ENCODE data around the gene COBL. TPM values are rescaled to one million over a fixed set of nuclear protein-coding genes. Genes with fewer than 3 reads are reported as not detected.

The COBL gene
- total and polyA plus RNA-seq, 2 experiments from 2014 or later, result 0.07 to 0.69 TPM

DNA sequence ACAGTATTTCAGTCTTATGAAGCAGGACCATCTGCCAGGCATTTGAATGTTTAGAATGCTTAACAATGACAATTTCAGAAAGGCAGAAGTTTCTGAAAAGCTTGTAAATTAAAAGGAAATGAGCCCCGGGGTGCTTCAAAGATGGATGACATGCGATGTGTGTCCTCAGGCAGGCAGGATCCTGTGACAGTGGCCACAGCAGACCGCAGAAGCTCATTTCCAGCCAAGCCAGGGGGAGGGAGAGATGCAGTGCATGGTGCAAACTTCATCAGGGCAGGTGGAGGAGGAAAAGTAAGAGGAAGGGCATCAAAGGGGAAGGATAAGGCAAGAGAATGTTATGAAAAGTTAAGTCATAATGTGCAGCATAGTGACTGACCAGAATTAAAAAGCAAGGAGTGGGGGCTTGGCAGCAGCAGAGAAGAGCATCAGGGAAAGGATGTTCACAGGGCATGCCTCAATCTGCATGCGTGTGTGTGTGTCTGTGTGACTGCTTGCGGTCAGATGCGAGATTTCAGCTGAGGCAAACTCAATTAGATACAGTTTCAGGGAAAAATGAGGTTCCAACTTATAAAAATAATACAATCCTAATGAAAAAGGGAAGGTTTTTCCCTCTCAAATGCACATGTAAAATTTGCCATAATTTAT lies 173.7 kb downstream of the COBL start:
- Histone ChIP-seq H3K27ac (no peak overlapping the region), H3K4me1 (ENCODE audit: low read depth) (peaks cover 19% of the 10 kb centered on the region), H3K36me3 (no peaks in the 10 kb centered on the region), H3K9me3 (ENCODE audit: low read depth) (no peaks in the 10 kb centered on the region), H3K4me3 (no peak overlapping the region), H3K27me3 (peaks cover 3% of the 10 kb centered on the region)
- TF ChIP-seq, protein P1, sequence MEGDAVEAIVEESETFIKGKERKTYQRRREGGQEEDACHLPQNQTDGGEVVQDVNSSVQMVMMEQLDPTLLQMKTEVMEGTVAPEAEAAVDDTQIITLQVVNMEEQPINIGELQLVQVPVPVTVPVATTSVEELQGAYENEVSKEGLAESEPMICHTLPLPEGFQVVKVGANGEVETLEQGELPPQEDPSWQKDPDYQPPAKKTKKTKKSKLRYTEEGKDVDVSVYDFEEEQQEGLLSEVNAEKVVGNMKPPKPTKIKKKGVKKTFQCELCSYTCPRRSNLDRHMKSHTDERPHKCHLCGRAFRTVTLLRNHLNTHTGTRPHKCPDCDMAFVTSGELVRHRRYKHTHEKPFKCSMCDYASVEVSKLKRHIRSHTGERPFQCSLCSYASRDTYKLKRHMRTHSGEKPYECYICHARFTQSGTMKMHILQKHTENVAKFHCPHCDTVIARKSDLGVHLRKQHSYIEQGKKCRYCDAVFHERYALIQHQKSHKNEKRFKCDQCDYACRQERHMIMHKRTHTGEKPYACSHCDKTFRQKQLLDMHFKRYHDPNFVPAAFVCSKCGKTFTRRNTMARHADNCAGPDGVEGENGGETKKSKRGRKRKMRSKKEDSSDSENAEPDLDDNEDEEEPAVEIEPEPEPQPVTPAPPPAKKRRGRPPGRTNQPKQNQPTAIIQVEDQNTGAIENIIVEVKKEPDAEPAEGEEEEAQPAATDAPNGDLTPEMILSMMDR (IDR thresholded peaks at IDR 0.05; ENCODE audit: low read depth, low read length), result no peak
- no peak for DNase-seq (ENCODE audit: low read depth in 1 of 2, low spot score in 1 of 2)

DNA sequence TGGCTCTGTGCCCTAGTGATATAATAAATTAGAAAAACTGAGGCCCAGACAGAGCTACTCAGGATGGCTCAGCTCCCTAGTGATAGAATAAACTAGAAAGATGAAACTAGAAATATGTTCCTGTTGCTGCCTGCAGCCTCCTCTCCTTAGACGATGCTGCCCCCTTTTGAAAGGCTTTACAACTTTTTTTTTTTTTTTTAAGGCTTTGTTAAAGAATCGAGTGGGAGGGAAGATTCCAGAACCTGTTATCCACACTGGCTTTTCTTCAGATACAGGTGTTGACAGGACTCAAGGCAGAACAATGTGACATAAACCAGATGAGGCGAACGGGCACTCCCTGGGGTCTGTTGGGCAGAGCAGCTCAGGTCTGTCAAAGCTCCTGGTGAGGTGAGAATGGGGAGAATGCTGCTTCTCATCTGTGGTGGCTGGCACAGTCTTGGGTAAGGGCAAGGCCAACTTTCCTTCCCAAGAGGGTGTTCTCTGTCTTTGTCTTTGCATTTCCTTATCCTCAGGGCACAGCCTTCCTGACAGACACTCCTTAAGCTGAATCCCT lies 175.1 kb downstream of the COBL start:
- TF ChIP-seq, protein P1 (IDR thresholded peaks at IDR 0.05; ENCODE audit: low read depth, low read length), result peak; percentile 61
- Histone ChIP-seq H3K27ac (no peak overlapping the region), H3K9me3 (ENCODE audit: low read depth) (no peaks in the 10 kb centered on the region), H3K27me3 (peaks cover 5% of the 10 kb centered on the region), H3K4me1 (ENCODE audit: low read depth) (peaks cover 19% of the 10 kb centered on the region), H3K36me3 (no peaks in the 10 kb centered on the region), H3K4me3 (no peak overlapping the region)
- peak; percentile 59 to 83 for DNase-seq (ENCODE audit: low read depth in 1 of 2, low spot score in 1 of 2)

DNA sequence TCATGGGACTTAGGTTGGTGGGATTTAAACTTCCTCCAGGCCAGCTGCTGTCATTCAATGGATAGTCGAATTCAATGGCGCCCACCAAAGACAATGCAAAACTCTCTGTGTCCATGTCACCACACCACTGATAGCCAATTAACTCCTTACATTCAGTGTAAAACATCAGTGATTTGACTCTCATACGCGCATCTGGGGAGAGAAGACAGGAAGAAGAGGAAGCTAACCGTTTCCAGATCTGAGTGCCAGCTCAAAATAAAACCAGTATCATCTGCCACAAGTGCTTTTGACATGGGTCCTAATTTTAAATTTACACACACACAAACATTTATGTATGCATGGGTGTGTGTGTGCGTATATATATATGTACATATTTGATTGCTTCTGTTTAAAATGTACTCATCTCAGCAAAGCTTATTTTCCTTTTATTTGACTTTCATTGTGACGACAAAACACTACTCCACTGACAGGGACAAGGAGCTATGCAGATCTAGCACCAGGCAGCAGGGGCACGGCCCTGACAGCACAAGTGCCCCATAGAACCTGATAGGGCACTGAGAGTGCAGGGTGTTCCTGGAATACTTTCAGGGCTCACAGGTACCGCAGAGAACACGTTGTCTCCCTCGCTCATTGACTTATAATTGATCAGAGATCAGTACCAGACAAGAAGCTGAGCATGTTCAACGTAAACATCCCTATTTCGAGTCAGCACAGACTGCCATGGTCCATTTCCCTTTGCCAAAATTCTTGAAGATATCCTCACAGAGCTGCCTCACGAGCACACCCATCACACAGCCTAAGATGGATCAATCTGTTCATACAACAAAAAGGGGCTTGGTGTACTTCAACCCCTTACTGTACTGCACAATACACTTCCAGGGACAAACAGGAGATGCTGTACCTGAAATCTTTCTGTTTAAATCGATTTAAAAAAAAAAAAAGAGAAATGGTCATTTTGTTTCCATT lies 176.1 kb downstream of the COBL start:
- H3K27me3 ChIP-seq, result peaks cover 8% of the 10 kb centered on the region
- TF ChIP-seq, protein P1 (IDR thresholded peaks at IDR 0.05; ENCODE audit: low read depth, low read length), result no peak
- no peak overlapping the region for H3K27ac ChIP-seq
- H3K36me3 ChIP-seq, result no peaks in the 10 kb centered on the region
- peaks cover 19% of the 10 kb centered on the region for H3K4me1 ChIP-seq (ENCODE audit: low read depth)
- H3K9me3 ChIP-seq (ENCODE audit: low read depth), result no peaks in the 10 kb centered on the region
- H3K4me3 ChIP-seq, result no peak overlapping the region
- DNase-seq (ENCODE audit: low read depth in 1 of 2, low spot score in 1 of 2), result no peak

DNA sequence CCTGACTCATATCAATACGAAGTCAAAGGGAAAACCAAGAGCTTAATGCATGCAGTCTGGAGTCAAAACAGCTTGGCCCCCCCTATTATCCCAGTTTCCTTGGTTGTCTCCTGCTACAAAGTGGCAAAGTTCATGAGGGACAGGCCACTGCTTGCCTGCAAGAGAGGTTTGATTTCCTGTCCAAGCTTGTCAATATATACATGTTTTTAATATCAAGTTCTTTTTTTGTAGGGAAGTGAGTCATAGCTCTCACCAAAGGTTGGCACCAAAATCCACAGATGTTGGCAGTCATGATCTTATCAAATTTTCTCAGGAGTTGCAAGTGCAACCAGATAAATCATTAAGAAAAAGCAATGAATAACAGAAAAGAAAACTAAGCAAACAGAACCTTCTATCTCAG lies 176.8 kb downstream of the COBL start:
- DNase-seq (ENCODE audit: low read depth in 1 of 2, low spot score in 1 of 2), result no peak
- Histone ChIP-seq H3K4me1 (ENCODE audit: low read depth) (peaks cover 19% of the 10 kb centered on the region), H3K27ac (no peak overlapping the region), H3K9me3 (ENCODE audit: low read depth) (no peaks in the 10 kb centered on the region), H3K36me3 (no peaks in the 10 kb centered on the region), H3K4me3 (no peak overlapping the region), H3K27me3 (peaks cover 8% of the 10 kb centered on the region)
- TF ChIP-seq, protein P1 (IDR thresholded peaks at IDR 0.05; ENCODE audit: low read depth, low read length), result no peak

DNA sequence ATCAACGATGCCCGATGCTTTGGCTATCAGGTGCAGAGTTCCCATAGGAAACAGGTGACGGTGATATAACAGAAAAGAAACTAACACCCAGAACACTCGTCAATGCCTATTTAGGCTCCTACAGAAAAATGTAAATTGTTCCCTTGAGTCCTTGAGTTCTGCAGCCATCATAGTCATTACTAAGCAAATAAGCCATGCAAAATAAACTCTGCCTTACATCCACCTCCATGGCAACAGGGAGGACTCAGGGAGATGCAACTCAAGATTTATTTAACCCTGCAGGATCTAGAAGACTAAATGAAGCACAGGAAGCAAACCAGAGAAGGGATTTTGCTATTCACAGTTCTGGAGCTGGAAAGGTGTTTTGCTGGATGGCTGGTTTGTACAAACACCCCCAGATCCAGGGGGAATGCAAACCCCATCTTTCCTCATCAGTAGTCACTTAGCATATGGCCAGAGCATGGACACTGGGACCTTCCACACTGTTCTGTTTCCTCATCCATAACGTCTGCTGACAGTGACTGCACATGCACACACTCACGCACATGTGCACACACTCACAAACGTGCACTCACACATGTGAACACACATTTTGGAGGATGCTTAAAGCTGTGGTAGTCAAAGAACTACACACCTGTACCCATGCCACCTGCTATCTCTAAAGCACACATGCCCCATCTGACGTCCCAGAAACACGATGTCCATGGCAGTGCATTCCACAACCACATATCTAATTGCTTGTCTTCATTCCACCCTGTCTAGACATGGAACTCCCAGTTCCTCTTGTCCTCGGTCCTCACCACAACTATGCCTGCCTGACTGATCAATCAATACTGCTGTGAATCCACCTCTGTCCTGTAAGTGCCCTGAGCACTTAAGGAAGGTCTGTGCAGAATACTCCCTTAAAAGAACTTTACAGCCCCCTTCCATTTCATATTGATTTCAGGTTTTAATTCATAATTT lies 178.2 kb downstream of the COBL start:
- Histone ChIP-seq H3K27ac (no peak overlapping the region), H3K4me3 (no peak overlapping the region), H3K27me3 (peaks cover 8% of the 10 kb centered on the region), H3K9me3 (ENCODE audit: low read depth) (no peaks in the 10 kb centered on the region), H3K36me3 (no peaks in the 10 kb centered on the region), H3K4me1 (ENCODE audit: low read depth) (peaks cover 19% of the 10 kb centered on the region)
- TF ChIP-seq, protein P1 (IDR thresholded peaks at IDR 0.05; ENCODE audit: low read depth, low read length), result no peak
- no peak for DNase-seq (ENCODE audit: low read depth in 1 of 2, low spot score in 1 of 2)
